GM12872 (cell line): ENCODE measurements around the gene OPALIN.

ENCODE experiments used
- TF ChIP-seq, protein P1 (sequence below): IDR thresholded peaks from 3 replicates; pipeline ENCODE4 v1.5.1; 2011; ENCODE audit warnings: low read depth, mild to moderate bottlenecking, low read length, moderate library complexity; ENCODE audit not compliant: insufficient read depth

Gene OPALIN

GRCh38 chr10:96360766-96361165 lies 2.0 kb upstream of the OPALIN start:
- TF ChIP-seq, protein P1, sequence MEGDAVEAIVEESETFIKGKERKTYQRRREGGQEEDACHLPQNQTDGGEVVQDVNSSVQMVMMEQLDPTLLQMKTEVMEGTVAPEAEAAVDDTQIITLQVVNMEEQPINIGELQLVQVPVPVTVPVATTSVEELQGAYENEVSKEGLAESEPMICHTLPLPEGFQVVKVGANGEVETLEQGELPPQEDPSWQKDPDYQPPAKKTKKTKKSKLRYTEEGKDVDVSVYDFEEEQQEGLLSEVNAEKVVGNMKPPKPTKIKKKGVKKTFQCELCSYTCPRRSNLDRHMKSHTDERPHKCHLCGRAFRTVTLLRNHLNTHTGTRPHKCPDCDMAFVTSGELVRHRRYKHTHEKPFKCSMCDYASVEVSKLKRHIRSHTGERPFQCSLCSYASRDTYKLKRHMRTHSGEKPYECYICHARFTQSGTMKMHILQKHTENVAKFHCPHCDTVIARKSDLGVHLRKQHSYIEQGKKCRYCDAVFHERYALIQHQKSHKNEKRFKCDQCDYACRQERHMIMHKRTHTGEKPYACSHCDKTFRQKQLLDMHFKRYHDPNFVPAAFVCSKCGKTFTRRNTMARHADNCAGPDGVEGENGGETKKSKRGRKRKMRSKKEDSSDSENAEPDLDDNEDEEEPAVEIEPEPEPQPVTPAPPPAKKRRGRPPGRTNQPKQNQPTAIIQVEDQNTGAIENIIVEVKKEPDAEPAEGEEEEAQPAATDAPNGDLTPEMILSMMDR = no peak

DNA sequence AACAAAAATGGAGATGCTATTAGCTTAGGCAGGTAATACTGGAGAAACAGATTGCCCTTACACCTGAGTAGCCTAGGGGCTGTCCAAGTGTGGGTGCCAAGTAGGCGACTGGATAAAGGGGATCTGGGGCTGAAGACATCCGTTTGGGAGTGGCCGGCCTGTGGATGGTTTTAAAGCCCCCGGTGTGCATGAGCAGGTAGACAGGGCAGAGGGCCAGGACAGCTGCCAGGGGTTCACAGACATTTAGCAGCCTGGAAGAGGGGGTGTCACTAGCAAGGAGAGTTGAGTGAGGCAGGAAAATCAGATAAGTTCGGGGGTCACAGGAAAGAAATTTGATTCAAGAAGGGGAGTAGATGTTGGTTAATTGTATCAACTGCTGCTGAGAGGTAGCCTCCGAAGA lies 1.5 kb upstream of the OPALIN start:
- TF ChIP-seq, protein P1 = no peak

- TF ChIP-seq, protein P1 = no peak
These were observed 814 bp upstream of the OPALIN start for GRCh38 chr10:96359616-96360015.

DNA sequence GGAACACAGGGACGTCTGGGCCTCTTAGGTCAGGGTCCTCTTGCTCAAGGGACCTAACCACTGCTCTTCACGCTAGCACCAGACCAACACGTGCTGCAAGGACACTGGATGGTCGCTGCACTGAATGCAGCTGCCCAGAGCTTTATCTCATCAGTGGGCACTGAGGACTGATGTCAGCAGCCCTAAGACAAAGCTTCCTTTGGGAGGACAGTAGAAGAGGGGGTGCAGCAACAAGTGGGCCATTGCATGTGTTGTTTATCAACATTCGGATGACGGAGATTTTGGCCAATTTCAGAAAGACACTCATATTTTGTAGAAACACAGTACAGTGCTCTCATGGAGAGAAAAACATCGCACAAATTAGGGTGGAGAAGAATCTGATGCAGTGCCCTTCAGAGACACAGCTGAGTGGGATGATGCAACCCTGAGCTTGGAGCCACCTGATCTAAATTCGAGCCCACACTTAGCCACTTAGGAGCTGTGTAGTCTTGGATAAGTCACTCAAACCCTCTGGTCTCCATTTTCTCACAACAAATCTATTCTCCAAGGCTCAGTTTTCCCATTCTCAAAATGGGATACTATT lies 1.7 kb downstream of the OPALIN start:
- TF ChIP-seq, protein P1 = no peak

DNA sequence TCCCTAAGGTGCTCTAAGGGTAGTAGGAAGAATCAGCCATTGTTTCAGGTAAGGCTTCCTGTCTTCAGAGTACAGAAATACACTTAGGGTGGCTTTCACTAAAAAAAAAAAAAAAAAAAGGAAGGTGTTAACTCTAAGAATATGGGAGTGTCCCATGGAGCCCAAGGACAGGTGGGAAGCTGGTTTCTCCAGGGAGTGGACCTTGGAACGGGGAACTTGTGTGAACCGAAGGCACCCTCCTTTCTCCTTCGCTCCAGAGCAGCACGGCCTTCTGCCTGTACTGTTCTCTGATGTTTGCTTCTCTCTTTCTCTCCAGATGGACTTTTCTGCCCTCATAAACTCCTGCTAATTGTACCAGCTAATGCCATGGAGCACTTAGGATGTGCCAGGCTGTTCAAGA lies 6.2 kb downstream of the OPALIN start:
- TF ChIP-seq, protein P1 = no peak

DNA sequence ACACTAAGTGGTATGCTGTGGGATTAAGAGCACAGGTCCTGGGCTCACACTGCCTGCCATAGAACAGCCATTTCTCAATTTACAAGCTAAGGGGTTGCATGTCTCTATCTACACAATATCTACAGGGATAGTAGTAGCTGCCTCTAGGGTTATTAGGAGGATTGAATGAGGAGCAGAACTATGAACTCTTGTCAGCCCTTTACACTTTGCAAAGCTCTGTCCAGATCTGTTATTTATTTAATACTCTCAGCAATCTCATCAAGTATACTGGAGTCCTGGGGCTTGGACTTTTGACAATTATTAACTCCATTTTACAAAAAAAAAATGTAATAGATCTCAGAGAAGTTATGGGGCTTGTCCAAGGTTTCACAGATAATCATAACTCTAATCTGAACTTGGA lies 6.8 kb downstream of the OPALIN start:
- TF ChIP-seq, protein P1 = no peak

GRCh38 chr10:96346295-96346694 lies 12.5 kb downstream of the OPALIN start:
- TF ChIP-seq, protein P1 = no peak
